Endothelial cell of umbilical vein (primary cell): ENCODE measurements around the gene VMP1. TPM values are rescaled to one million over a fixed set of nuclear protein-coding genes. Genes with fewer than 3 reads are reported as not detected.

Experiments used
- BruUV-seq: library from RNA; stranded (reverse); fragments of 400-500 nt; replicated peaks from 2 replicates; lab custom pipeline; 2021; lab: Mats Ljungman, UMichigan
- CTCF ChIA-PET: fragments of 300-600, 350-600 bp; sonication (Branson Sonifier 250); formaldehyde crosslinking; loops from one replicate; lab custom pipeline; 2021; ENCODE audit warnings: antibody characterized with exemption, inconsistent platforms; lab: Charles Lee
- POLR2A ChIA-PET: fragments of 300-600, 350-600 bp; sonication (Branson Sonifier 250); formaldehyde crosslinking; loops from one replicate; lab custom pipeline; 2021; ENCODE audit warnings: antibody characterized with exemption, inconsistent platforms; lab: Charles Lee
- DNase-seq: peaks from one replicate; pipeline ENCODE4 v3.0.0-alpha.2; 2011; ENCODE audit warnings: low read depth, low spot score
- FAIRE-seq: peaks from 2 replicates; lab custom pipeline; 2011; peaks lifted over from hg19 to GRCh38; lab: Jason Lieb, UNC
- H2AFZ ChIP-seq: 2 replicates; pipeline ENCODE4 v1.6.0; 2012; ENCODE audit warnings: low read depth, low read length, control low read depth, inconsistent platforms
- H3K27ac ChIP-seq: 2 replicates; pipeline ENCODE4 v1.5.1; 2011; ENCODE audit warnings: low read depth, mild to moderate bottlenecking, control low read depth, low read length, moderate library complexity; ENCODE audit not compliant: insufficient read depth
- H3K27me3 ChIP-seq, 2 experiments: 2 replicates each; pipeline versions ENCODE4 v1.6.0 to v1.6.1; 2011; ENCODE audit warnings: low read length in 2 of 2, mixed read lengths in 1 of 2; ENCODE audit not compliant: control insufficient read depth in 2 of 2, insufficient read depth in 2 of 2
- H3K36me3 ChIP-seq, 2 experiments: 2 replicates in 1 of 2; 3 replicates in 1 of 2; pipeline ENCODE4 v1.5.1; 2011; ENCODE audit warnings: low read length in 2 of 2, mild to moderate bottlenecking in 1 of 2, moderate library complexity in 1 of 2; ENCODE audit not compliant: control insufficient read depth in 2 of 2, insufficient read depth in 2 of 2; ENCODE audit errors: extremely low read depth in 1 of 2
- H3K4me1 ChIP-seq: 3 replicates; pipeline ENCODE4 v1.5.1; 2011; ENCODE audit warnings: mild to moderate bottlenecking, low read length; ENCODE audit not compliant: control insufficient read depth, insufficient read depth; ENCODE audit errors: extremely low read depth
- H3K4me2 ChIP-seq: 2 replicates; pipeline ENCODE4 v1.6.1; 2011; ENCODE audit warnings: low read length, control low read depth, mixed read lengths; ENCODE audit not compliant: insufficient read depth
- H3K4me3 ChIP-seq, 3 experiments: fragments of 200-600 bp in 1 of 3; sonication (generic), shearing (Covaris generic) in 1 of 3; replicated peaks in 1 of 3; 2 replicates each; pipeline ENCODE4 v1.5.1; 2011 to 2016; ENCODE audit warnings: control low read depth in 3 of 3, low read length in 3 of 3, mild to moderate bottlenecking in 2 of 3, inconsistent platforms in 1 of 3, low read depth in 1 of 3, moderate library complexity in 1 of 3; ENCODE audit not compliant: insufficient read depth in 1 of 3
- H3K79me2 ChIP-seq: 2 replicates; pipeline ENCODE4 v1.6.0; 2012; ENCODE audit warnings: low read length, inconsistent platforms; ENCODE audit not compliant: control insufficient read depth, insufficient read depth
- H3K9ac ChIP-seq: replicated peaks from 2 replicates; pipeline ENCODE3; 2011; ENCODE audit warnings: low read length, control low read depth; ENCODE audit not compliant: insufficient read depth; ENCODE audit errors: extremely low read depth
- H3K9me1 ChIP-seq: replicated peaks from 3 replicates; pipeline ENCODE4 v1.6.0; 2011; ENCODE audit warnings: mild to moderate bottlenecking, low read length; ENCODE audit not compliant: control insufficient read depth, insufficient read depth; ENCODE audit errors: extremely low read depth
- H3K9me3 ChIP-seq: replicated peaks from 2 replicates; pipeline ENCODE4 v1.5.1; 2012; ENCODE audit warnings: low read length, inconsistent platforms; ENCODE audit not compliant: control insufficient read depth, insufficient read depth
- H4K20me1 ChIP-seq: replicated peaks from 2 replicates; pipeline ENCODE3; 2011; ENCODE audit warnings: mild to moderate bottlenecking, low read length; ENCODE audit not compliant: control insufficient read depth, insufficient read depth; ENCODE audit errors: extremely low read depth
- EZH2 ChIP-seq: IDR thresholded peaks from 2 replicates; pipeline ENCODE4 v1.6.1; 2012; ENCODE audit warnings: borderline replicate concordance, low read depth, mild to moderate bottlenecking, moderate library complexity, low read length, inconsistent platforms; ENCODE audit not compliant: severe bottlenecking
- FOS ChIP-seq: IDR thresholded peaks from 2 replicates; pipeline ENCODE4 v1.6.1; 2011; ENCODE audit warnings: mild to moderate bottlenecking, low read length, moderate library complexity, borderline replicate concordance; ENCODE audit not compliant: insufficient read depth
- GATA2 ChIP-seq: IDR thresholded peaks from 2 replicates; pipeline ENCODE4 v1.7.0; 2011; ENCODE audit warnings: low read depth, mild to moderate bottlenecking, moderate library complexity, mixed read lengths, low read length; ENCODE audit not compliant: insufficient read length, insufficient read depth
- JUN ChIP-seq: IDR thresholded peaks from 2 replicates; pipeline ENCODE4 v1.6.1; 2011; ENCODE audit warnings: borderline replicate concordance, low read depth; ENCODE audit not compliant: insufficient read length, insufficient read depth
- MYC ChIP-seq: IDR thresholded peaks from one replicate; pipeline ENCODE4 v1.6.1; 2011; ENCODE audit warnings: mild to moderate bottlenecking, low read depth, low read length
- POLR2A ChIP-seq: IDR thresholded peaks from 2 replicates; pipeline ENCODE4 v1.6.1; 2012; ENCODE audit warnings: low read depth, mild to moderate bottlenecking, control low read depth, low read length
- POLR2AphosphoS5 ChIP-seq: IDR thresholded peaks from 2 replicates; pipeline ENCODE4 v1.6.1; 2012; ENCODE audit warnings: low read depth, mild to moderate bottlenecking, control low read depth, low read length, moderate library complexity; ENCODE audit not compliant: insufficient read depth
- dilution Hi-C: fragments of 300-500 bp; cut with MboI; formaldehyde crosslinking; loops from one replicate; pipeline ENCODE4 v1.15.0; 2019; ENCODE audit warnings: low sequenced_read_pairs; ENCODE audit not compliant: extremely low pct_ligation_motif_present
- intact Hi-C: fragments of 100-400 bp; cut with micrococcal nuclease; formaldehyde crosslinking; loops from one replicate; pipeline ENCODE4 v1.10.0; 2022
- polyA plus RNA-seq, 4 experiments: library from polyadenylated mRNA; depleted of rRNA in 3 of 4; stranded (reverse) in 3 of 4; unstranded in 1 of 4; fragments of >200 nt; gene quantifications; 2 replicates each; pipeline versions ENCODE4 v1.2.1 to v1.2.3, GENCODE V29; 2011 to 2012; ENCODE audit warnings: missing spikeins in 1 of 4
- total RNA-seq: library from RNA; stranded (reverse); gene quantifications from 2 replicates; pipeline ENCODE4 v1.2.3, GENCODE V29; 2021
- TF ChIP-seq, protein P1 (sequence below), 2 donors: IDR thresholded peaks; 1 replicate in 1 of 2; 2 replicates in 1 of 2; pipeline ENCODE4 v1.5.1; 2011; ENCODE audit warnings: low read length in 2 of 2, mild to moderate bottlenecking in 2 of 2, moderate library complexity in 2 of 2, control low read depth in 1 of 2, inconsistent platforms in 1 of 2, low read depth in 1 of 2; ENCODE audit not compliant: insufficient read depth in 1 of 2; ENCODE audit errors: extremely low read depth in 1 of 2
- TF ChIP-seq, protein P2 (sequence below): IDR thresholded peaks from 2 replicates; pipeline ENCODE4 v1.6.1; 2011; ENCODE audit not compliant: insufficient read depth, insufficient read length

The VMP1 gene
- total and polyA plus RNA-seq, 2 donors (not counting 3 experiments of a cell fraction or from before 2014, with no cell fraction given) = 138 to 270 TPM

DNA sequence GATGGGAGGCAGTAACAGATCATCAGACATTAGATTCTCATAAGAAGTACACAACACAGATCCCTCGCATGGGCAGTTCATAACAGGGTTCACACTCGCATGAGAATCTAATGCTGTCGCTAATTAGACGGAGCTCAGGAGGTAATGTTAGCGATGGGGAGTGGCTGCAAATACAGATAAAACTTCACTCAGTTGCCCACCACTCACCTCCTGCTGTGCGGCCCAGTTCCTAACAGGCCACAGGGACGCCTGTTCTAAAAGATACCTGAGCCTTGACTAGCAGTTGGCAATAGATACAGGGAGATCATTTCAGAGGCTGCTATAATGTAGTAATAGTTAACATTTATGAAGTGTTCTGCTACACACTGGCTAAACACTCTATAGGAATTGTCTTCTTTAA, 5.2 kb upstream of the VMP1 start:
- no peaks in the 10 kb centered on the region for H3K9me1 ChIP-seq
- H3K9ac ChIP-seq = no peak overlapping the region
- peaks cover 14 to 16% of the 10 kb centered on the region in 2 experiments for H3K36me3 ChIP-seq
- H3K27me3 ChIP-seq = no peaks in the 10 kb centered on the region
- H3K4me2 ChIP-seq = no peak overlapping the region
- TF ChIP-seq MYC = no peak
- TF ChIP-seq POLR2A = no peak
- no peak for TF ChIP-seq POLR2AphosphoS5
- TF ChIP-seq, protein P1, sequence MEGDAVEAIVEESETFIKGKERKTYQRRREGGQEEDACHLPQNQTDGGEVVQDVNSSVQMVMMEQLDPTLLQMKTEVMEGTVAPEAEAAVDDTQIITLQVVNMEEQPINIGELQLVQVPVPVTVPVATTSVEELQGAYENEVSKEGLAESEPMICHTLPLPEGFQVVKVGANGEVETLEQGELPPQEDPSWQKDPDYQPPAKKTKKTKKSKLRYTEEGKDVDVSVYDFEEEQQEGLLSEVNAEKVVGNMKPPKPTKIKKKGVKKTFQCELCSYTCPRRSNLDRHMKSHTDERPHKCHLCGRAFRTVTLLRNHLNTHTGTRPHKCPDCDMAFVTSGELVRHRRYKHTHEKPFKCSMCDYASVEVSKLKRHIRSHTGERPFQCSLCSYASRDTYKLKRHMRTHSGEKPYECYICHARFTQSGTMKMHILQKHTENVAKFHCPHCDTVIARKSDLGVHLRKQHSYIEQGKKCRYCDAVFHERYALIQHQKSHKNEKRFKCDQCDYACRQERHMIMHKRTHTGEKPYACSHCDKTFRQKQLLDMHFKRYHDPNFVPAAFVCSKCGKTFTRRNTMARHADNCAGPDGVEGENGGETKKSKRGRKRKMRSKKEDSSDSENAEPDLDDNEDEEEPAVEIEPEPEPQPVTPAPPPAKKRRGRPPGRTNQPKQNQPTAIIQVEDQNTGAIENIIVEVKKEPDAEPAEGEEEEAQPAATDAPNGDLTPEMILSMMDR (IDR thresholded peaks at IDR 0.05; ENCODE audit: extremely low read depth in 1 of 2, insufficient read depth in 1 of 2, low read depth in 1 of 2, low read length in 2 of 2) = no peak
- TF ChIP-seq, protein P2, sequence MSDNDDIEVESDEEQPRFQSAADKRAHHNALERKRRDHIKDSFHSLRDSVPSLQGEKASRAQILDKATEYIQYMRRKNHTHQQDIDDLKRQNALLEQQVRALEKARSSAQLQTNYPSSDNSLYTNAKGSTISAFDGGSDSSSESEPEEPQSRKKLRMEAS = no peak
- no peak for TF ChIP-seq FOS
- TF ChIP-seq GATA2 = no peak
- no peak for TF ChIP-seq EZH2
- no peak for TF ChIP-seq JUN
- ChIA-PET CTCF (interaction anchor here (1.3 to 1.7 kb wide), 3 partner anchors 157 to 335 kb away, joined by 3 to 9 read pairs (median 5); no protein-coding TSS in a partner anchor), POLR2A (interaction anchor here (1.2 kb wide), 1 partner anchor 62 kb away, joined by 3 read pairs; no protein-coding TSS in a partner anchor)
- H3K4me1 ChIP-seq = peaks cover 13% of the 10 kb centered on the region
- FAIRE-seq (no peak), DNase-seq (no peak)
- H3K9me3 ChIP-seq = no peaks in the 10 kb centered on the region
- H3K27ac ChIP-seq = no peak overlapping the region
- peaks cover 10% of the 10 kb centered on the region for H4K20me1 ChIP-seq
- no peak overlapping the region for H2AFZ ChIP-seq
- H3K4me3 ChIP-seq = no peak overlapping the region
- peaks cover 99% of the 10 kb centered on the region for H3K79me2 ChIP-seq
- no TSS peak for BruUV-seq
- dilution Hi-C loops (no loop called here), intact Hi-C loops (loop anchor here (10.0 kb wide), 2 partner anchors 178 to 332 kb away; no protein-coding TSS in a partner anchor)
